GM12878 (cell line): ENCODE measurements around the gene ZG16. TPM values are rescaled to one million over a fixed set of nuclear protein-coding genes. Genes with fewer than 3 reads are reported as not detected.

Source experiments
- ASH2L ChIP-seq: fragments of 300-600, 200-600 bp; sonication (generic); IDR thresholded peaks from 2 replicates; pipeline ENCODE4 v1.6.1; 2017; ENCODE audit warnings: low read depth, mild to moderate bottlenecking, borderline replicate concordance
- CHD1 ChIP-seq: IDR thresholded peaks from 2 replicates; pipeline ENCODE4 v1.6.1; 2012; ENCODE audit warnings: low read depth, low read length, improper control_type of control experiment
- FOXK2 ChIP-seq: fragments of 450-650 bp; IDR thresholded peaks from 2 replicates; pipeline ENCODE4 v1.6.1; 2017; ENCODE audit warnings: mild to moderate bottlenecking, moderate library complexity
- HDGF ChIP-seq: fragments of 450-650 bp; IDR thresholded peaks from 2 replicates; pipeline ENCODE4 v1.6.1; 2016; ENCODE audit warnings: antibody characterized with exemption
- IKZF2 ChIP-seq, 2 experiments: fragments of 450-650 bp; IDR thresholded peaks; 2 replicates each; pipeline ENCODE4 v1.6.1; 2017; ENCODE audit warnings: mild to moderate bottlenecking in 2 of 2, moderate library complexity in 2 of 2
- NR2C2 ChIP-seq: IDR thresholded peaks from 2 replicates; pipeline ENCODE4 v1.6.1; 2011; ENCODE audit warnings: borderline replicate concordance, low read depth; ENCODE audit not compliant: control insufficient read depth, insufficient read length
- RELA ChIP-seq: fragments of 450-650 bp; IDR thresholded peaks from 2 replicates; pipeline ENCODE4 v1.8.0; 2014; ENCODE audit warnings: borderline replicate concordance; ENCODE audit not compliant: partially characterized antibody
- RFX5 ChIP-seq: IDR thresholded peaks from 2 replicates; pipeline ENCODE4 v1.6.1; 2011; ENCODE audit warnings: low read depth, low read length, improper control_type of control experiment
- STAT3 ChIP-seq: IDR thresholded peaks from 2 replicates; pipeline ENCODE4 v1.6.1; 2011; ENCODE audit warnings: low read depth, low read length, improper control_type of control experiment
- TCF7 ChIP-seq: IDR thresholded peaks from 2 replicates; pipeline ENCODE4 v1.6.1; 2014; ENCODE audit warnings: antibody characterized with exemption, borderline replicate concordance
- ZSCAN29 ChIP-seq: fragments of 450-650 bp; IDR thresholded peaks from 2 replicates; pipeline ENCODE4 v1.6.1; 2017; ENCODE audit warnings: mild to moderate bottlenecking, moderate library complexity
- polyA plus RNA-seq, 11 experiments: library from polyadenylated mRNA; depleted of rRNA in 4 of 11; unstranded in 6 of 11; stranded (reverse) in 5 of 11; fragments of >200 nt; fragmentation: Nextera tagmentation in 4 of 11; fragmentation: Illumina TruSeq in 1 of 11; extraction: Ambion mirVana in 4 of 11; extraction: Trizol in 1 of 11; gene quantifications; 1 replicate in 1 of 11; 2 replicates in 10 of 11; pipeline versions ENCODE4 v1.2.1 to v1.2.3, GENCODE V29; 2011 to 2016; ENCODE audit warnings: inconsistent platforms in 2 of 11, missing spikeins in 2 of 11, low read depth in 1 of 11
- total RNA-seq, 4 experiments: library from RNA; depleted of rRNA in 3 of 4; stranded (reverse); fragments of >200 nt in 3 of 4; fragmentation: Illumina TruSeq in 1 of 4; extraction: Trizol in 1 of 4; gene quantifications; 2 replicates each; pipeline versions ENCODE4 v1.2.1 to v1.2.3, GENCODE V29; 2013 to 2021
- TF ChIP-seq, protein P1 (sequence below): fragments of 450-650 bp; IDR thresholded peaks from 2 replicates; pipeline ENCODE4 v1.6.1; 2017; ENCODE audit warnings: antibody characterized with exemption, mild to moderate bottlenecking, moderate library complexity
- TF ChIP-seq, protein P2 (sequence below): fragments of 450-650 bp; IDR thresholded peaks from 2 replicates; pipeline ENCODE4 v1.6.1; 2018; ENCODE audit warnings: mild to moderate bottlenecking, low read depth, moderate library complexity; ENCODE audit not compliant: partially characterized antibody
- TF ChIP-seq, protein P3 (sequence below): fragments of 450-650 bp; IDR thresholded peaks from 2 replicates; pipeline ENCODE4 v1.6.1; 2016; ENCODE audit warnings: mild to moderate bottlenecking
- TF ChIP-seq, protein P4 (sequence below): fragments of 150-350 bp; IDR thresholded peaks from 2 replicates; pipeline ENCODE4 v1.6.1; 2014; ENCODE audit warnings: mild to moderate bottlenecking, low read depth, low read length
- TF ChIP-seq, protein P5 (sequence below): fragments of 450-650 bp; IDR thresholded peaks from 2 replicates; pipeline ENCODE4 v1.6.1; 2014; ENCODE audit warnings: mild to moderate bottlenecking
- TF ChIP-seq, protein P6 (sequence below): IDR thresholded peaks from 2 replicates; pipeline ENCODE4 v1.6.1; 2012; ENCODE audit warnings: low read depth, low read length, improper control_type of control experiment

ZG16 gene
- total and polyA plus RNA-seq, 10 of the 15 experiments (the other 5 are each of a cell fraction or from before 2014, with no cell fraction given) = not detected

DNA sequence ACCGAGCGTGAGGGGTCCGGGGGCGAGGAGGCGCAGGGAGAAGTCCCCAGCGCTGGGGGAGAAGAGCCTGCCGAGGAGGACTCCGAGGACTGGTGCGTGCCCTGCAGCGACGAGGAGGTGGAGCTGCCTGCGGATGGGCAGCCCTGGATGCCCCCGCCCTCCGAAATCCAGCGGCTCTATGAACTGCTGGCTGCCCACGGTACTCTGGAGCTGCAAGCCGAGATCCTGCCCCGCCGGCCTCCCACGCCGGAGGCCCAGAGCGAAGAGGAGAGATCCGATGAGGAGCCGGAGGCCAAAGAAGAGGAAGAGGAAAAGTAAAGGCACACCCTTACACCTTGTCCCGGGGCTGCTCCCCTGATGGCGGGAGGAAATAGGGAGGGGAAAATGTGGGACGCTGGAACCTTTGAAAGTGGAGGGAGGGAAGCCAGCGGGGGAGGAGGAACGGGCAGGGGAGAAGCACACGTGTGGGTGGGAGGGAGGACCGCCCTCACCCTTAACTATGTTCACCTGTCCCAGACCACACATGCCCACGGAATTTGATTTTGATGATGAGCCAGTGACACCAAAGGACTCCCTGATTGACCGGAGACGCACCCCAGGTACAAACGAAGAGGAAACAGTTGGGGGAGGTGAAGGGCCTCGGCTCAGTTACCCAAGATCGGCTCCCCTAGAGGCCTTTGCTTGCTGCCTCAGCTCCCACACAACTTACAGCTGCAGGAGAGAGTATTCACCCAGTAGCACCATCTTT, 38.8 kb downstream of the ZG16 start (continued):
- TF ChIP-seq RFX5 (no peak), TCF7 (no peak), IKZF2 (IDR thresholded peaks at IDR 0.05) (peak; percentile 9 to 49; a peak in 3 of 4 replicates), CHD1 (no peak), RELA (no peak), ZSCAN29 (no peak), STAT3 (no peak), HDGF (no peak), ASH2L (no peak), FOXK2 (no peak), NR2C2 (no peak)
- TF ChIP-seq, protein P1, sequence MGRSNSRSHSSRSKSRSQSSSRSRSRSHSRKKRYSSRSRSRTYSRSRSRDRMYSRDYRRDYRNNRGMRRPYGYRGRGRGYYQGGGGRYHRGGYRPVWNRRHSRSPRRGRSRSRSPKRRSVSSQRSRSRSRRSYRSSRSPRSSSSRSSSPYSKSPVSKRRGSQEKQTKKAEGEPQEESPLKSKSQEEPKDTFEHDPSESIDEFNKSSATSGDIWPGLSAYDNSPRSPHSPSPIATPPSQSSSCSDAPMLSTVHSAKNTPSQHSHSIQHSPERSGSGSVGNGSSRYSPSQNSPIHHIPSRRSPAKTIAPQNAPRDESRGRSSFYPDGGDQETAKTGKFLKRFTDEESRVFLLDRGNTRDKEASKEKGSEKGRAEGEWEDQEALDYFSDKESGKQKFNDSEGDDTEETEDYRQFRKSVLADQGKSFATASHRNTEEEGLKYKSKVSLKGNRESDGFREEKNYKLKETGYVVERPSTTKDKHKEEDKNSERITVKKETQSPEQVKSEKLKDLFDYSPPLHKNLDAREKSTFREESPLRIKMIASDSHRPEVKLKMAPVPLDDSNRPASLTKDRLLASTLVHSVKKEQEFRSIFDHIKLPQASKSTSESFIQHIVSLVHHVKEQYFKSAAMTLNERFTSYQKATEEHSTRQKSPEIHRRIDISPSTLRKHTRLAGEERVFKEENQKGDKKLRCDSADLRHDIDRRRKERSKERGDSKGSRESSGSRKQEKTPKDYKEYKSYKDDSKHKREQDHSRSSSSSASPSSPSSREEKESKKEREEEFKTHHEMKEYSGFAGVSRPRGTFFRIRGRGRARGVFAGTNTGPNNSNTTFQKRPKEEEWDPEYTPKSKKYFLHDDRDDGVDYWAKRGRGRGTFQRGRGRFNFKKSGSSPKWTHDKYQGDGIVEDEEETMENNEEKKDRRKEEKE = no peak
- TF ChIP-seq, protein P2, sequence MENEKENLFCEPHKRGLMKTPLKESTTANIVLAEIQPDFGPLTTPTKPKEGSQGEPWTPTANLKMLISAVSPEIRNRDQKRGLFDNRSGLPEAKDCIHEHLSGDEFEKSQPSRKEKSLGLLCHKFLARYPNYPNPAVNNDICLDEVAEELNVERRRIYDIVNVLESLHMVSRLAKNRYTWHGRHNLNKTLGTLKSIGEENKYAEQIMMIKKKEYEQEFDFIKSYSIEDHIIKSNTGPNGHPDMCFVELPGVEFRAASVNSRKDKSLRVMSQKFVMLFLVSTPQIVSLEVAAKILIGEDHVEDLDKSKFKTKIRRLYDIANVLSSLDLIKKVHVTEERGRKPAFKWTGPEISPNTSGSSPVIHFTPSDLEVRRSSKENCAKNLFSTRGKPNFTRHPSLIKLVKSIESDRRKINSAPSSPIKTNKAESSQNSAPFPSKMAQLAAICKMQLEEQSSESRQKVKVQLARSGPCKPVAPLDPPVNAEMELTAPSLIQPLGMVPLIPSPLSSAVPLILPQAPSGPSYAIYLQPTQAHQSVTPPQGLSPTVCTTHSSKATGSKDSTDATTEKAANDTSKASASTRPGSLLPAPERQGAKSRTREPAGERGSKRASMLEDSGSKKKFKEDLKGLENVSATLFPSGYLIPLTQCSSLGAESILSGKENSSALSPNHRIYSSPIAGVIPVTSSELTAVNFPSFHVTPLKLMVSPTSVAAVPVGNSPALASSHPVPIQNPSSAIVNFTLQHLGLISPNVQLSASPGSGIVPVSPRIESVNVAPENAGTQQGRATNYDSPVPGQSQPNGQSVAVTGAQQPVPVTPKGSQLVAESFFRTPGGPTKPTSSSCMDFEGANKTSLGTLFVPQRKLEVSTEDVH = no peak
- TF ChIP-seq, protein P3, sequence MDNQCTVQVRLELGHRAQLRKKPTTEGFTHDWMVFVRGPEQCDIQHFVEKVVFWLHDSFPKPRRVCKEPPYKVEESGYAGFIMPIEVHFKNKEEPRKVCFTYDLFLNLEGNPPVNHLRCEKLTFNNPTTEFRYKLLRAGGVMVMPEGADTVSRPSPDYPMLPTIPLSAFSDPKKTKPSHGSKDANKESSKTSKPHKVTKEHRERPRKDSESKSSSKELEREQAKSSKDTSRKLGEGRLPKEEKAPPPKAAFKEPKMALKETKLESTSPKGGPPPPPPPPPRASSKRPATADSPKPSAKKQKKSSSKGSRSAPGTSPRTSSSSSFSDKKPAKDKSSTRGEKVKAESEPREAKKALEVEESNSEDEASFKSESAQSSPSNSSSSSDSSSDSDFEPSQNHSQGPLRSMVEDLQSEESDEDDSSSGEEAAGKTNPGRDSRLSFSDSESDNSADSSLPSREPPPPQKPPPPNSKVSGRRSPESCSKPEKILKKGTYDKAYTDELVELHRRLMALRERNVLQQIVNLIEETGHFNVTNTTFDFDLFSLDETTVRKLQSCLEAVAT = no peak
- TF ChIP-seq, protein P4, sequence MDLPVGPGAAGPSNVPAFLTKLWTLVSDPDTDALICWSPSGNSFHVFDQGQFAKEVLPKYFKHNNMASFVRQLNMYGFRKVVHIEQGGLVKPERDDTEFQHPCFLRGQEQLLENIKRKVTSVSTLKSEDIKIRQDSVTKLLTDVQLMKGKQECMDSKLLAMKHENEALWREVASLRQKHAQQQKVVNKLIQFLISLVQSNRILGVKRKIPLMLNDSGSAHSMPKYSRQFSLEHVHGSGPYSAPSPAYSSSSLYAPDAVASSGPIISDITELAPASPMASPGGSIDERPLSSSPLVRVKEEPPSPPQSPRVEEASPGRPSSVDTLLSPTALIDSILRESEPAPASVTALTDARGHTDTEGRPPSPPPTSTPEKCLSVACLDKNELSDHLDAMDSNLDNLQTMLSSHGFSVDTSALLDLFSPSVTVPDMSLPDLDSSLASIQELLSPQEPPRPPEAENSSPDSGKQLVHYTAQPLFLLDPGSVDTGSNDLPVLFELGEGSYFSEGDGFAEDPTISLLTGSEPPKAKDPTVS = no peak
- TF ChIP-seq, protein P5, sequence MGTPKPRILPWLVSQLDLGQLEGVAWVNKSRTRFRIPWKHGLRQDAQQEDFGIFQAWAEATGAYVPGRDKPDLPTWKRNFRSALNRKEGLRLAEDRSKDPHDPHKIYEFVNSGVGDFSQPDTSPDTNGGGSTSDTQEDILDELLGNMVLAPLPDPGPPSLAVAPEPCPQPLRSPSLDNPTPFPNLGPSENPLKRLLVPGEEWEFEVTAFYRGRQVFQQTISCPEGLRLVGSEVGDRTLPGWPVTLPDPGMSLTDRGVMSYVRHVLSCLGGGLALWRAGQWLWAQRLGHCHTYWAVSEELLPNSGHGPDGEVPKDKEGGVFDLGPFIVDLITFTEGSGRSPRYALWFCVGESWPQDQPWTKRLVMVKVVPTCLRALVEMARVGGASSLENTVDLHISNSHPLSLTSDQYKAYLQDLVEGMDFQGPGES = no peak
- TF ChIP-seq, protein P6, sequence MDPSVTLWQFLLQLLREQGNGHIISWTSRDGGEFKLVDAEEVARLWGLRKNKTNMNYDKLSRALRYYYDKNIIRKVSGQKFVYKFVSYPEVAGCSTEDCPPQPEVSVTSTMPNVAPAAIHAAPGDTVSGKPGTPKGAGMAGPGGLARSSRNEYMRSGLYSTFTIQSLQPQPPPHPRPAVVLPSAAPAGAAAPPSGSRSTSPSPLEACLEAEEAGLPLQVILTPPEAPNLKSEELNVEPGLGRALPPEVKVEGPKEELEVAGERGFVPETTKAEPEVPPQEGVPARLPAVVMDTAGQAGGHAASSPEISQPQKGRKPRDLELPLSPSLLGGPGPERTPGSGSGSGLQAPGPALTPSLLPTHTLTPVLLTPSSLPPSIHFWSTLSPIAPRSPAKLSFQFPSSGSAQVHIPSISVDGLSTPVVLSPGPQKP = no peak
